ENCODE data around the gene EXOC4.

DNA sequence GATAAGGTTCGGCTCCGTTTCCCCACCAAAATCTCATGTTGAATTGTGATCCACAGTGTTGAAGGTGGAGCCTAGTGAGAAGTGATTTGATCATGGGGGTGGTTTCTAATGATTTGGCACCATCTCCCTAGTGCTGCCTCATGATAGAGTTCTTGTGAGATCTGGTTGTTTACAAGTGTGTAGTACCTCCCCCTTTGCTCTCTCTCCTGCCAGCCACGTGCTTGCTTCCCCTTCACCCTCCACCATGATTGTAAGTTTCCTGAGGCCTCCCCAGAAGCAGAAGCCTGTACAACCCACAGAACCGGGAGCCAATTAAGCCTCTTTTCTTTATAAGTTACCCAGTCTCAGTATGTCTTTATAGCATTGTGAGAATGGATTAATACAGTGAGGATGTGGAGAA, 862.1 kb downstream of the EXOC4 start:
- TF ChIP-seq POLR2A (IDR thresholded peaks at IDR 0.05) (no peak), POLR2AphosphoS5 (IDR thresholded peaks at IDR 0.05) (no peak)
- TF ChIP-seq, protein P1, sequence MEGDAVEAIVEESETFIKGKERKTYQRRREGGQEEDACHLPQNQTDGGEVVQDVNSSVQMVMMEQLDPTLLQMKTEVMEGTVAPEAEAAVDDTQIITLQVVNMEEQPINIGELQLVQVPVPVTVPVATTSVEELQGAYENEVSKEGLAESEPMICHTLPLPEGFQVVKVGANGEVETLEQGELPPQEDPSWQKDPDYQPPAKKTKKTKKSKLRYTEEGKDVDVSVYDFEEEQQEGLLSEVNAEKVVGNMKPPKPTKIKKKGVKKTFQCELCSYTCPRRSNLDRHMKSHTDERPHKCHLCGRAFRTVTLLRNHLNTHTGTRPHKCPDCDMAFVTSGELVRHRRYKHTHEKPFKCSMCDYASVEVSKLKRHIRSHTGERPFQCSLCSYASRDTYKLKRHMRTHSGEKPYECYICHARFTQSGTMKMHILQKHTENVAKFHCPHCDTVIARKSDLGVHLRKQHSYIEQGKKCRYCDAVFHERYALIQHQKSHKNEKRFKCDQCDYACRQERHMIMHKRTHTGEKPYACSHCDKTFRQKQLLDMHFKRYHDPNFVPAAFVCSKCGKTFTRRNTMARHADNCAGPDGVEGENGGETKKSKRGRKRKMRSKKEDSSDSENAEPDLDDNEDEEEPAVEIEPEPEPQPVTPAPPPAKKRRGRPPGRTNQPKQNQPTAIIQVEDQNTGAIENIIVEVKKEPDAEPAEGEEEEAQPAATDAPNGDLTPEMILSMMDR (IDR thresholded peaks at IDR 0.05) = no peak
